ENCODE data around the gene LAMA2.

The LAMA2 gene

GRCh38 chr6:129501740-129502660 lies 619.1 kb downstream of the LAMA2 start:
- no peak for DNase-seq

- no peak for DNase-seq
These were observed 621.5 kb downstream of the LAMA2 start for GRCh38 chr6:129504456-129504855.

GRCh38 chr6:129507059-129507807 lies 624.3 kb downstream of the LAMA2 start:
- no peak for DNase-seq

- no peak for DNase-seq
These were observed 624.9 kb downstream of the LAMA2 start for GRCh38 chr6:129507846-129508245.

GRCh38 chr6:129508477-129509145 lies 625.7 kb downstream of the LAMA2 start:
- DNase-seq = no peak

GRCh38 chr6:129510950-129511349 lies 628.0 kb downstream of the LAMA2 start:
- no peak for DNase-seq

GRCh38 chr6:129513471-129513870 lies 630.5 kb downstream of the LAMA2 start:
- no peak for DNase-seq

- DNase-seq = no peak
These were observed 632.1 kb downstream of the LAMA2 start for GRCh38 chr6:129515004-129515403.

GRCh38 chr6:129516005-129516404 lies 633.1 kb downstream of the LAMA2 start:
- no peak for DNase-seq

GRCh38 chr6:129516787-129517186 lies 633.8 kb downstream of the LAMA2 start:
- DNase-seq = no peak

- DNase-seq = no peak
These were observed 634.4 kb downstream of the LAMA2 start for GRCh38 chr6:129517288-129517687.

GRCh38 chr6:129519750-129520149 lies 636.8 kb downstream of the LAMA2 start:
- DNase-seq = no peak

- DNase-seq = no peak
These were observed 639.0 kb downstream of the LAMA2 start for GRCh38 chr6:129521946-129522345.

- no peak for DNase-seq
These were observed 640.9 kb downstream of the LAMA2 start for GRCh38 chr6:129523816-129524215.

- no peak for DNase-seq
These were observed 642.1 kb downstream of the LAMA2 start for GRCh38 chr6:129525055-129525454.

GRCh38 chr6:129534926-129535325 lies 652.0 kb downstream of the LAMA2 start:
- DNase-seq = no peak

GRCh38 chr6:129536271-129536670 lies 653.3 kb downstream of the LAMA2 start:
- DNase-seq = no peak

GRCh38 chr6:129539032-129539431 lies 656.1 kb downstream of the LAMA2 start:
- DNase-seq = no peak

- no peak for DNase-seq
These were observed 659.8 kb downstream of the LAMA2 start for GRCh38 chr6:129542705-129543104.

GRCh38 chr6:129543981-129544380 lies 661.0 kb downstream of the LAMA2 start:
- DNase-seq = no peak

- no peak for DNase-seq
These were observed 662.1 kb downstream of the LAMA2 start for GRCh38 chr6:129544892-129545612.

- no peak for DNase-seq
These were observed 663.8 kb downstream of the LAMA2 start for GRCh38 chr6:129546702-129547101.

- no peak for DNase-seq
These were observed 668.5 kb downstream of the LAMA2 start for GRCh38 chr6:129551486-129551885.
